Transverse colon (tissue), 4 donors: ENCODE data around the gene FAH.

Experiments
- POLR2A ChIP-seq: fragments of 450-650 bp; IDR thresholded peaks from one replicate; pipeline ENCODE4 v1.6.1; 2016; ENCODE audit warnings: antibody characterized with exemption, mild to moderate bottlenecking, moderate library complexity
- POLR2AphosphoS5 ChIP-seq, 3 donors: sonication (generic); formaldehyde crosslinking; IDR thresholded peaks; one replicate each; pipeline ENCODE4 v1.6.1; 2016; ENCODE audit warnings: antibody characterized with exemption in 3 of 3
- TF ChIP-seq, protein P1 (sequence below), 5 experiments: fragments of 200-600 bp in 3 of 5; fragments of 450-650 bp in 2 of 5; sonication (generic) in 3 of 5; IDR thresholded peaks; 1 replicate in 2 of 5; 2 replicates in 3 of 5; pipeline ENCODE4 v1.5.1; 2016 to 2017; ENCODE audit warnings: antibody characterized with exemption in 5 of 5, inconsistent platforms in 3 of 5, mild to moderate bottlenecking in 2 of 5, moderate library complexity in 1 of 5

DNA sequence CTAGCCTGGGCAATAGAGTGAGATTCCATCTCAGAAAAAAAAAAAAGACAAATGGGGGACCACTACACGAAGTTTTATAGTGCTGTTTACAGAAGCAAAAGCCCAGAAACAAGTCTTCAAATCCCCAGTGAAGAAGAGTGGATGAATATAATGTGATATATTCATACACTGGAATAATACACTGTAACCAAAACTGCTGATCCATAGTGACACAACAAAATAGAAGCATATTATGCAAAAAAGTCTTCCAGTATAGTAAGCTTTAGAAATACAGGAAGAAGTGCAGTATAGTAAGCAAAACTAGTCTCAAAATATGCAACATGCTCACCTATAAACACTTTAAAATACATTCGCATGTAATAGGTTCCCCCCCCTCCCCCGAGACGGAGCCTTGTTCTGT, 11.9 kb upstream of the FAH start:
- TF ChIP-seq POLR2AphosphoS5 (IDR thresholded peaks at IDR 0.05) (no peak), POLR2A (no peak)
- TF ChIP-seq, protein P1, sequence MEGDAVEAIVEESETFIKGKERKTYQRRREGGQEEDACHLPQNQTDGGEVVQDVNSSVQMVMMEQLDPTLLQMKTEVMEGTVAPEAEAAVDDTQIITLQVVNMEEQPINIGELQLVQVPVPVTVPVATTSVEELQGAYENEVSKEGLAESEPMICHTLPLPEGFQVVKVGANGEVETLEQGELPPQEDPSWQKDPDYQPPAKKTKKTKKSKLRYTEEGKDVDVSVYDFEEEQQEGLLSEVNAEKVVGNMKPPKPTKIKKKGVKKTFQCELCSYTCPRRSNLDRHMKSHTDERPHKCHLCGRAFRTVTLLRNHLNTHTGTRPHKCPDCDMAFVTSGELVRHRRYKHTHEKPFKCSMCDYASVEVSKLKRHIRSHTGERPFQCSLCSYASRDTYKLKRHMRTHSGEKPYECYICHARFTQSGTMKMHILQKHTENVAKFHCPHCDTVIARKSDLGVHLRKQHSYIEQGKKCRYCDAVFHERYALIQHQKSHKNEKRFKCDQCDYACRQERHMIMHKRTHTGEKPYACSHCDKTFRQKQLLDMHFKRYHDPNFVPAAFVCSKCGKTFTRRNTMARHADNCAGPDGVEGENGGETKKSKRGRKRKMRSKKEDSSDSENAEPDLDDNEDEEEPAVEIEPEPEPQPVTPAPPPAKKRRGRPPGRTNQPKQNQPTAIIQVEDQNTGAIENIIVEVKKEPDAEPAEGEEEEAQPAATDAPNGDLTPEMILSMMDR (IDR thresholded peaks at IDR 0.05), result no peak
